K562 (cell line): ENCODE results near the gene PMPCB. TPM values are rescaled to one million over a fixed set of nuclear protein-coding genes. Genes with fewer than 3 reads are reported as not detected.

Source experiments
- ADNP ChIP-seq: fragments of 200-800 bp; sonication (Bioruptor generic); IDR thresholded peaks from 2 replicates; pipeline ENCODE4 v1.6.1; 2016; ENCODE audit warnings: missing genetic modification characterization, missing compliant biosample characterization
- ATF7 ChIP-seq: fragments of 450-650 bp; IDR thresholded peaks from 2 replicates; pipeline ENCODE4 v1.7.1; 2014; ENCODE audit warnings: mild to moderate bottlenecking, moderate library complexity
- CCAR2 ChIP-seq: fragments of 200-400 bp; formaldehyde crosslinking; IDR thresholded peaks from 2 replicates; pipeline ENCODE4 v1.6.1; 2017; ENCODE audit warnings: mild to moderate bottlenecking, low read depth, low read length
- CREB3 ChIP-seq: fragments of 450-650 bp; conservative IDR thresholded peaks from 2 replicates; pipeline ENCODE4 v1.6.1; 2016; ENCODE audit warnings: missing genetic modification characterization, low read depth, mild to moderate bottlenecking, missing compliant biosample characterization, moderate library complexity
- DMBX1 ChIP-seq: fragments of 250-450 bp; sonication (Bioruptor Pico); IDR thresholded peaks from 2 replicates; pipeline ENCODE4 v1.8.0; 2022; ENCODE audit warnings: inconsistent platforms, mild to moderate bottlenecking, moderate library complexity, borderline replicate concordance
- GATA2 ChIP-seq: sonication (generic); formaldehyde crosslinking; IDR thresholded peaks from 2 replicates; pipeline ENCODE4 v1.4.0; 2020; ENCODE audit warnings: mild to moderate bottlenecking, missing genetic modification reagents
- HDAC8 ChIP-seq: fragments of 450-650 bp; IDR thresholded peaks from 2 replicates; pipeline ENCODE4 v1.6.1; 2016; ENCODE audit warnings: mild to moderate bottlenecking, missing genetic modification characterization, moderate library complexity, missing compliant biosample characterization
- HMG20A ChIP-seq: fragments of 450-650 bp; formaldehyde crosslinking; conservative IDR thresholded peaks from 2 replicates; pipeline ENCODE4 v1.4.0; 2020; ENCODE audit warnings: mild to moderate bottlenecking, mixed read lengths
- HMGN3 ChIP-seq: IDR thresholded peaks from 2 replicates; pipeline ENCODE4 v1.6.1; 2011; ENCODE audit warnings: borderline replicate concordance, low read depth, mild to moderate bottlenecking, mixed read lengths, low read length; ENCODE audit not compliant: insufficient read length; ENCODE audit errors: extremely low read depth
- HNRNPL ChIP-seq: fragments of 200-400 bp; formaldehyde crosslinking; IDR thresholded peaks from 2 replicates; pipeline ENCODE4 v1.6.1; 2017; ENCODE audit warnings: low read depth, mild to moderate bottlenecking, low read length
- JUNB ChIP-seq: fragments of 450-650 bp; formaldehyde crosslinking; conservative IDR thresholded peaks from 2 replicates; pipeline ENCODE4 v1.4.0; 2020; ENCODE audit warnings: mild to moderate bottlenecking
- KDM5B ChIP-seq: fragments of 200-600 bp; sonication (generic); IDR thresholded peaks from 2 replicates; pipeline ENCODE4 v1.6.1; 2012; ENCODE audit warnings: low read depth, mild to moderate bottlenecking, moderate library complexity, low read length, control low read depth, inconsistent platforms; ENCODE audit not compliant: insufficient replicate concordance
- KLF1 ChIP-seq: fragments of 450-650 bp; IDR thresholded peaks from 2 replicates; pipeline ENCODE4 v1.6.1; 2016; ENCODE audit warnings: missing genetic modification characterization, missing compliant biosample characterization
- MAFG ChIP-seq: fragments of 450-650 bp; conservative IDR thresholded peaks from 2 replicates; pipeline ENCODE4 v1.6.1; 2016; ENCODE audit warnings: missing genetic modification characterization, missing compliant biosample characterization
- MEF2D ChIP-seq: conservative IDR thresholded peaks from 2 replicates; pipeline ENCODE4 v1.6.1; 2016; ENCODE audit warnings: low read depth, missing genetic modification characterization, missing compliant biosample characterization
- MYBL2 ChIP-seq, 2 experiments: fragments of 450-650 bp in 1 of 2; sonication (generic) in 1 of 2; formaldehyde crosslinking in 1 of 2; IDR thresholded peaks; 2 replicates each; pipeline versions ENCODE4 v1.6.1 to v1.8.1; 2017 to 2022; ENCODE audit warnings: borderline replicate concordance in 1 of 2, inconsistent platforms in 1 of 2, low read depth in 1 of 2, mild to moderate bottlenecking in 1 of 2, missing genetic modification reagents in 1 of 2, moderate library complexity in 1 of 2
- NCOA4 ChIP-seq: fragments of 450-650 bp; IDR thresholded peaks from 2 replicates; pipeline ENCODE4 v1.6.1; 2018; ENCODE audit warnings: mild to moderate bottlenecking; ENCODE audit not compliant: partially characterized antibody
- NFXL1 ChIP-seq: fragments of 450-650 bp; formaldehyde crosslinking; IDR thresholded peaks from 2 replicates; pipeline ENCODE4 v1.4.0; 2021; ENCODE audit warnings: mild to moderate bottlenecking
- NR2C1 ChIP-seq, 2 experiments: fragments of 450-650 bp; IDR thresholded peaks; 2 replicates each; pipeline ENCODE4 v1.6.1; 2017; ENCODE audit warnings: mild to moderate bottlenecking in 2 of 2, antibody characterized with exemption in 1 of 2, inconsistent platforms in 1 of 2, missing compliant biosample characterization in 1 of 2, missing genetic modification characterization in 1 of 2
- RHOXF2B ChIP-seq: fragments of 250-450 bp; sonication (Bioruptor Pico); conservative IDR thresholded peaks from 2 replicates; pipeline ENCODE4 v1.5.1; 2021
- SRSF3 ChIP-seq: fragments of 200-400 bp; formaldehyde crosslinking; IDR thresholded peaks from 2 replicates; pipeline ENCODE4 v1.6.1; 2016; ENCODE audit warnings: mild to moderate bottlenecking, low read length, moderate library complexity; ENCODE audit not compliant: insufficient read depth
- SRSF7 ChIP-seq: fragments of 200-400 bp; formaldehyde crosslinking; optimal IDR thresholded peaks from 2 replicates; pipeline ENCODE3; 2017; ENCODE audit warnings: mild to moderate bottlenecking, low read depth, low read length
- TCFL5 ChIP-seq: fragments of 250-450 bp; sonication (Bioruptor Pico); conservative IDR thresholded peaks from 2 replicates; pipeline ENCODE4 v1.6.1; 2021; ENCODE audit warnings: mild to moderate bottlenecking, moderate library complexity, matching md5 sums
- TRIM28 ChIP-seq: fragments of 450-650 bp; IDR thresholded peaks from 2 replicates; pipeline ENCODE4 v1.6.1; 2017
- WHSC1 ChIP-seq: IDR thresholded peaks from one replicate; pipeline ENCODE4 v1.6.1; 2012; ENCODE audit warnings: low read length, control low read depth, inconsistent platforms
- ZNF175 ChIP-seq: fragments of 200-800 bp; sonication (Bioruptor generic); IDR thresholded peaks from 2 replicates; pipeline ENCODE4 v1.6.1; 2016; ENCODE audit warnings: low read depth, mild to moderate bottlenecking, missing genetic modification characterization, missing compliant biosample characterization
- ZNF717 ChIP-seq: fragments of 250-450 bp; sonication (Bioruptor Pico); IDR thresholded peaks from 2 replicates; pipeline ENCODE4 v1.5.0; 2021
- polyA plus RNA-seq, 8 experiments: library from polyadenylated mRNA; depleted of rRNA in 4 of 8; stranded (reverse) in 5 of 8; unstranded in 3 of 8; fragments of >200 nt; fragmentation: Nextera tagmentation in 2 of 8; fragmentation: Illumina TruSeq in 1 of 8; extraction: Ambion mirVana in 2 of 8; extraction: Trizol in 1 of 8; gene quantifications; 2 replicates each; pipeline versions ENCODE4 v1.2.1 to v1.2.3, GENCODE V29; 2011 to 2014; ENCODE audit warnings: inconsistent platforms in 1 of 8, missing spikeins in 1 of 8
- total RNA-seq, 7 experiments: library from RNA; depleted of rRNA in 6 of 7; stranded (reverse); fragments of >200 nt in 6 of 7; fragmentation: Illumina TruSeq in 2 of 7; extraction: Trizol in 2 of 7; gene quantifications; 2 replicates each; pipeline versions ENCODE4 v1.2.1 to v1.2.3, GENCODE V29; 2011 to 2021; ENCODE audit warnings: low replicate concordance in 1 of 7
- TF ChIP-seq, protein P1 (sequence below): fragments of 450-650 bp; formaldehyde crosslinking; IDR thresholded peaks from 2 replicates; pipeline ENCODE4 v1.4.0; 2020; ENCODE audit warnings: mild to moderate bottlenecking, mixed read lengths

PMPCB gene
- total and polyA plus RNA-seq, 9 of the 15 experiments (the other 6 are each of a cell fraction or from before 2014, with no cell fraction given), result 61.2 to 209 (median 105) TPM

GRCh38 chr7:103347507-103348267 is 50.5 kb downstream of the PMPCB start, which contains the start of gene PSMC2 (continued):
- TF ChIP-seq JUNB (CRISPR knock-in tag), result no peak
- TF ChIP-seq CREB3, result no peak
- peak; percentile 66 for TF ChIP-seq HMGN3
- peak; percentile 20; the same call in 1 of the 2 replicates for TF ChIP-seq KLF1 (tag)
- TF ChIP-seq ADNP (tag), result no peak
- TF ChIP-seq HNRNPL, result no peak
- no peak for TF ChIP-seq HDAC8 (tag)
- no peak for TF ChIP-seq WHSC1
- TF ChIP-seq SRSF7, result no peak
- TF ChIP-seq ATF7, result peak; percentile 77
- TF ChIP-seq SRSF3, result no peak
- no peak for TF ChIP-seq CCAR2
- TF ChIP-seq RHOXF2B (CRISPR knock-in tag), result no peak
- peak; percentile 91 for TF ChIP-seq NR2C1 (IDR thresholded peaks at IDR 0.05)
- TF ChIP-seq NR2C1 (tag; IDR thresholded peaks at IDR 0.05), result peak; percentile 93
- TF ChIP-seq NCOA4, result no peak
- no peak for TF ChIP-seq HMG20A (CRISPR knock-in tag)
- TF ChIP-seq KDM5B, result peak; percentile 48
- peak; percentile 29; the same call in 1 of the 2 replicates for TF ChIP-seq ZNF175 (CRISPR knock-in tag)
- no peak for TF ChIP-seq TRIM28
- 0 out of 2 replicates have a peak, but pooled peaks have one; percentile 26 for TF ChIP-seq DMBX1 (CRISPR knock-in tag)
- TF ChIP-seq MYBL2 (IDR thresholded peaks at IDR 0.05; ENCODE audit: low read depth), result no peak
- TF ChIP-seq MYBL2 (CRISPR knock-in tag; IDR thresholded peaks at IDR 0.05; ENCODE audit: borderline replicate concordance), result no peak
- TF ChIP-seq, protein P1, sequence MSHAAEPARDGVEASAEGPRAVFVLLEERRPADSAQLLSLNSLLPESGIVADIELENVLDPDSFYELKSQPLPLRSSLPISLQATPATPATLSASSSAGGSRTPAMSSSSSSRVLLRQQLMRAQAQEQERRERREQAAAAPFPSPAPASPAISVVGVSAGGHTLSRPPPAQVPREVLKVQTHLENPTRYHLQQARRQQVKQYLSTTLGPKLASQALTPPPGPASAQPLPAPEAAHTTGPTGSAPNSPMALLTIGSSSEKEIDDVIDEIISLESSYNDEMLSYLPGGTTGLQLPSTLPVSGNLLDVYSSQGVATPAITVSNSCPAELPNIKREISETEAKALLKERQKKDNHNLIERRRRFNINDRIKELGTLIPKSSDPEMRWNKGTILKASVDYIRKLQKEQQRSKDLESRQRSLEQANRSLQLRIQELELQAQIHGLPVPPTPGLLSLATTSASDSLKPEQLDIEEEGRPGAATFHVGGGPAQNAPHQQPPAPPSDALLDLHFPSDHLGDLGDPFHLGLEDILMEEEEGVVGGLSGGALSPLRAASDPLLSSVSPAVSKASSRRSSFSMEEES (CRISPR knock-in tag), result peak; percentile 39; the same call in 1 of the 2 replicates
- TF ChIP-seq GATA2 (CRISPR knock-in tag), result no peak
- TF ChIP-seq MEF2D (tag), result no peak
- TF ChIP-seq NFXL1 (CRISPR knock-in tag), result no peak
- no peak for TF ChIP-seq ZNF717 (CRISPR knock-in tag)
- no peak for TF ChIP-seq TCFL5 (CRISPR knock-in tag)
- peak; percentile 90 for TF ChIP-seq MAFG
